ENCODE data around the gene FLYWCH2. TPM values are rescaled to one million over a fixed set of nuclear protein-coding genes. Genes with fewer than 3 reads are reported as not detected.

The FLYWCH2 gene, protein sequence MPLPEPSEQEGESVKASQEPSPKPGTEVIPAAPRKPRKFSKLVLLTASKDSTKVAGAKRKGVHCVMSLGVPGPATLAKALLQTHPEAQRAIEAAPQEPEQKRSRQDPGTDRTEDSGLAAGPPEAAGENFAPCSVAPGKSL
- total RNA-seq (2014; rRNA removed; shearing (Covaris generic)) = 45.0 and 48.7 TPM in 2 replicates
- polyA plus RNA-seq (2016; fragmentation: Nextera tagmentation; extraction: Ambion mirVana) = 30.9 and 38.6 TPM in 2 replicates
- long read RNA-seq, transcript FLYWCH2-202 (4 exons, 1,036 nt) = major isoform, 34 of 40 reads
- long read RNA-seq, partial matches to known transcripts = 1 of 40 reads
- long read RNA-seq, other reads (novel, unspliced or antisense) = 5 of 40 reads

DNA sequence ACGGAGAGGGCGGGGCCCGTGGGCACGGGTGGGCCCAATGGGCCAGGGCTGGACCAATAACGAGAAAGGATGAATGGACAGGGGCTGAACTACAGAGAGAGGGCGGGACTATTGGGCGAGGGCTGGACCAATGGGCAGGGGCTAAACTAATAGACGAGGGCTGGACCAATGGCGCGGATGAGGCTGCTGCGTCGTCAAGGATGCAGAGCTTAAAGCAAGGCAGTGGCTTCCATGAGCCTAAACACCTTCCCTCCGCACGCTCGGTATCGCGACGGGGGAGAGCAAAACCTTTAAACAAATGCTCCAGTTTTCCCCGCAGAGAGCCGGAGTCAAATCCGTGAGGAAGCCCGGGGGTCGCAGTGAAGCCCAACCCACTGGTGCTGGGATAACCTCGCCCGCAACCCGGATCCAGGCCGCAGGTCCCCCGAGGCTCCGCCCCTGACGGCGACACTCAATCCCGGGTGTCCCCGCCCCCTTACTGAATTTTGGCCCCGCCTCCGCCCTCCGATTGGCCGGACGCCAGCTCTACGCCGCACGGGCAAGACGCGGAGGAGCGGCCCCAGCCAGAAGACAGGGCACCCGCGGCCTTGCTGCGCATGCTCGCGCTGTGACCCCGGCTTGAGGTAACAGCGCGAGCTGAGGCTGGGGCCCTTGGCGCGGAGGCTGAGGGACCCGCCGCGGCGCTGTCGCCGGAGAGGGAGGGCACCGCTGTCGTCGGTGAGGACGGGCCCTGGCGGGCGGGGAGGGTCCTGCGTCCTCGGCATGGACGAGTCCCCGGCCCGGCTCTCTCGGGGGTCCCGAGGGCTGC is at the start of gene FLYWCH2:
FLYWCH2 (plus strand) TSS at position 566 of the 808 bp plus-strand sequence. CDS start 13,235 bp downstream, outside the sequence.
- Mint-ChIP-seq H3K27me3 (ENCODE audit: insufficient read depth, low read depth, poor library complexity) (peaks cover 14% of the 10 kb centered on the region), H3K4me1 (peaks cover 5% of the 10 kb centered on the region), H3K9me3 (peaks cover 15% of the 10 kb centered on the region), H3K36me3 (ENCODE audit: low read depth) (peaks cover 7% of the 10 kb centered on the region; the same call in 1 of the 3 replicates), H3K4me3 (peak within 1 kb of the TSS; percentile 90), H3K27ac (peak within 1 kb of the TSS; percentile 97)
- DNase-seq (ENCODE audit: low spot score) (peak; percentile 99), ATAC-seq (peak; percentile 93)
- peaks cover 13% of the 10 kb centered on the region; the same call in 1 of the 2 replicates for H3K27me3 ChIP-seq (ENCODE audit: insufficient read depth)
- H3K27ac ChIP-seq (ENCODE audit: low read depth) = no peak within 1 kb of the TSS
- peaks cover 5% of the 10 kb centered on the region for H3K4me1 ChIP-seq (ENCODE audit: insufficient read depth)
- peak within 1 kb of the TSS; percentile 95 for H2AFZ ChIP-seq
- no peaks in the 10 kb centered on the region for H3F3A ChIP-seq (replicated peaks; ENCODE audit: low read depth)
- H3K79me2 ChIP-seq (replicated peaks; ENCODE audit: insufficient read depth) = no peaks in the 10 kb centered on the region; the same call in 1 of the 2 replicates
- H3K36me3 ChIP-seq (ENCODE audit: insufficient read depth) = no peaks in the 10 kb centered on the region
- peaks cover 6% of the 10 kb centered on the region; the same call in 1 of the 2 replicates for H3K9me2 ChIP-seq (ENCODE audit: insufficient read depth)
- H3K4me3 ChIP-seq = peak within 1 kb of the TSS; percentile 94
- H4K20me1 ChIP-seq (replicated peaks; ENCODE audit: insufficient read depth) = no peaks in the 10 kb centered on the region
- H3K4me2 ChIP-seq = peak within 1 kb of the TSS; percentile 97
- TF ChIP-seq EZH2 (IDR thresholded peaks at IDR 0.05; ENCODE audit: low read depth, unreplicated experiment) (no peak), JUNB (IDR thresholded peaks at IDR 0.05; ENCODE audit: unreplicated experiment) (no peak), STAT1 (IDR thresholded peaks at IDR 0.05; ENCODE audit: unreplicated experiment) (no peak), CREB1 (CRISPR knock-in tag; IDR thresholded peaks at IDR 0.05; ENCODE audit: low read depth) (peak; percentile 73; the same call in 1 of the 2 replicates), EZH2phosphoT487 (IDR thresholded peaks at IDR 0.05; ENCODE audit: unreplicated experiment) (no peak), ZNF331 (CRISPR knock-in tag; IDR thresholded peaks at IDR 0.05; ENCODE audit: low read depth) (no peak), NANOG (IDR thresholded peaks at IDR 0.05; ENCODE audit: borderline replicate concordance) (no peak), POLR2AphosphoS5 (IDR thresholded peaks at IDR 0.05; ENCODE audit: low read depth) (peak; percentile 96), ZNF114 (CRISPR knock-in tag; IDR thresholded peaks at IDR 0.05) (no peak)
- TF ChIP-seq, protein P1, sequence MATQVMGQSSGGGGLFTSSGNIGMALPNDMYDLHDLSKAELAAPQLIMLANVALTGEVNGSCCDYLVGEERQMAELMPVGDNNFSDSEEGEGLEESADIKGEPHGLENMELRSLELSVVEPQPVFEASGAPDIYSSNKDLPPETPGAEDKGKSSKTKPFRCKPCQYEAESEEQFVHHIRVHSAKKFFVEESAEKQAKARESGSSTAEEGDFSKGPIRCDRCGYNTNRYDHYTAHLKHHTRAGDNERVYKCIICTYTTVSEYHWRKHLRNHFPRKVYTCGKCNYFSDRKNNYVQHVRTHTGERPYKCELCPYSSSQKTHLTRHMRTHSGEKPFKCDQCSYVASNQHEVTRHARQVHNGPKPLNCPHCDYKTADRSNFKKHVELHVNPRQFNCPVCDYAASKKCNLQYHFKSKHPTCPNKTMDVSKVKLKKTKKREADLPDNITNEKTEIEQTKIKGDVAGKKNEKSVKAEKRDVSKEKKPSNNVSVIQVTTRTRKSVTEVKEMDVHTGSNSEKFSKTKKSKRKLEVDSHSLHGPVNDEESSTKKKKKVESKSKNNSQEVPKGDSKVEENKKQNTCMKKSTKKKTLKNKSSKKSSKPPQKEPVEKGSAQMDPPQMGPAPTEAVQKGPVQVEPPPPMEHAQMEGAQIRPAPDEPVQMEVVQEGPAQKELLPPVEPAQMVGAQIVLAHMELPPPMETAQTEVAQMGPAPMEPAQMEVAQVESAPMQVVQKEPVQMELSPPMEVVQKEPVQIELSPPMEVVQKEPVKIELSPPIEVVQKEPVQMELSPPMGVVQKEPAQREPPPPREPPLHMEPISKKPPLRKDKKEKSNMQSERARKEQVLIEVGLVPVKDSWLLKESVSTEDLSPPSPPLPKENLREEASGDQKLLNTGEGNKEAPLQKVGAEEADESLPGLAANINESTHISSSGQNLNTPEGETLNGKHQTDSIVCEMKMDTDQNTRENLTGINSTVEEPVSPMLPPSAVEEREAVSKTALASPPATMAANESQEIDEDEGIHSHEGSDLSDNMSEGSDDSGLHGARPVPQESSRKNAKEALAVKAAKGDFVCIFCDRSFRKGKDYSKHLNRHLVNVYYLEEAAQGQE (IDR thresholded peaks at IDR 0.05; ENCODE audit: unreplicated experiment) = peak; percentile 31
- TF ChIP-seq, protein P2, sequence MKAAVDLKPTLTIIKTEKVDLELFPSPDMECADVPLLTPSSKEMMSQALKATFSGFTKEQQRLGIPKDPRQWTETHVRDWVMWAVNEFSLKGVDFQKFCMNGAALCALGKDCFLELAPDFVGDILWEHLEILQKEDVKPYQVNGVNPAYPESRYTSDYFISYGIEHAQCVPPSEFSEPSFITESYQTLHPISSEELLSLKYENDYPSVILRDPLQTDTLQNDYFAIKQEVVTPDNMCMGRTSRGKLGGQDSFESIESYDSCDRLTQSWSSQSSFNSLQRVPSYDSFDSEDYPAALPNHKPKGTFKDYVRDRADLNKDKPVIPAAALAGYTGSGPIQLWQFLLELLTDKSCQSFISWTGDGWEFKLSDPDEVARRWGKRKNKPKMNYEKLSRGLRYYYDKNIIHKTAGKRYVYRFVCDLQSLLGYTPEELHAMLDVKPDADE (IDR thresholded peaks at IDR 0.05) = no peak
- TF ChIP-seq, protein P3, sequence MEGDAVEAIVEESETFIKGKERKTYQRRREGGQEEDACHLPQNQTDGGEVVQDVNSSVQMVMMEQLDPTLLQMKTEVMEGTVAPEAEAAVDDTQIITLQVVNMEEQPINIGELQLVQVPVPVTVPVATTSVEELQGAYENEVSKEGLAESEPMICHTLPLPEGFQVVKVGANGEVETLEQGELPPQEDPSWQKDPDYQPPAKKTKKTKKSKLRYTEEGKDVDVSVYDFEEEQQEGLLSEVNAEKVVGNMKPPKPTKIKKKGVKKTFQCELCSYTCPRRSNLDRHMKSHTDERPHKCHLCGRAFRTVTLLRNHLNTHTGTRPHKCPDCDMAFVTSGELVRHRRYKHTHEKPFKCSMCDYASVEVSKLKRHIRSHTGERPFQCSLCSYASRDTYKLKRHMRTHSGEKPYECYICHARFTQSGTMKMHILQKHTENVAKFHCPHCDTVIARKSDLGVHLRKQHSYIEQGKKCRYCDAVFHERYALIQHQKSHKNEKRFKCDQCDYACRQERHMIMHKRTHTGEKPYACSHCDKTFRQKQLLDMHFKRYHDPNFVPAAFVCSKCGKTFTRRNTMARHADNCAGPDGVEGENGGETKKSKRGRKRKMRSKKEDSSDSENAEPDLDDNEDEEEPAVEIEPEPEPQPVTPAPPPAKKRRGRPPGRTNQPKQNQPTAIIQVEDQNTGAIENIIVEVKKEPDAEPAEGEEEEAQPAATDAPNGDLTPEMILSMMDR (conservative IDR thresholded peaks at IDR 0.05; ENCODE audit: low read depth in 2 of 2) = 0 out of 4 replicates have a peak, but pooled peaks of 1 of the 2 experiments have one; percentile 10
